PC-3 (cell line): ENCODE results near the gene DNM1. TPM values are rescaled to one million over a fixed set of nuclear protein-coding genes. Genes with fewer than 3 reads are reported as not detected.

Experiments used
- ATAC-seq: fragments of 200-7000 bp; cut with Tn5 transposase; 2 replicates; pipeline ENCODE4 v1.9.1; 2020; ENCODE audit warnings: mild to moderate bottlenecking, moderate library complexity
- BruUV-seq: library from RNA; stranded (reverse); fragments of 400-500 nt; replicated peaks from 2 replicates; lab custom pipeline; 2021; lab: Mats Ljungman, UMichigan
- CTCF ChIA-PET: fragments of 300-600 bp; sonication (Branson Sonifier 250); formaldehyde crosslinking; loops from one replicate; lab custom pipeline; 2022; ENCODE audit warnings: antibody characterized with exemption; lab: Charles Lee
- POLR2A ChIA-PET: fragments of 300-600 bp; sonication (Branson Sonifier 250); formaldehyde crosslinking; loops from one replicate; lab custom pipeline; 2022; ENCODE audit warnings: antibody characterized with exemption; ENCODE audit not compliant: unreplicated experiment; lab: Charles Lee
- DNase-seq: peaks from one replicate; pipeline ENCODE4 v3.0.0-alpha.2; 2015
- H2AFZ ChIP-seq: fragments of 300-600 bp; sonication (generic); 2 replicates; pipeline ENCODE4 v1.6.0; 2016; ENCODE audit warnings: antibody characterized with exemption, low read length
- H3F3A ChIP-seq: fragments of 300-600 bp; sonication (generic); one replicate; pipeline ENCODE4 v1.6.0; 2017; ENCODE audit warnings: antibody characterized with exemption, low read length, control low read depth, mild to moderate bottlenecking; ENCODE audit not compliant: unreplicated experiment
- H3K27ac ChIP-seq: fragments of 300-600 bp; sonication (generic); 2 replicates; pipeline ENCODE4 v1.5.1; 2016; ENCODE audit warnings: mild to moderate bottlenecking, low read length
- H3K27me3 ChIP-seq: fragments of 300-600 bp; sonication (generic); 2 replicates; pipeline ENCODE4 v1.6.1; 2016; ENCODE audit warnings: low read length, mixed read lengths
- H3K36me3 ChIP-seq: fragments of 300-600 bp; sonication (generic); 2 replicates; pipeline ENCODE4 v1.6.1; 2016; ENCODE audit warnings: low read depth, mixed run types, low read length, mixed read lengths
- H3K4me1 ChIP-seq: fragments of 300-600 bp; sonication (generic); 2 replicates; pipeline ENCODE4 v1.5.1; 2016; ENCODE audit warnings: low read length; ENCODE audit not compliant: insufficient read depth
- H3K4me2 ChIP-seq: fragments of 300-600 bp; sonication (generic); 2 replicates; pipeline ENCODE4 v1.6.0; 2016; ENCODE audit warnings: low read length
- H3K4me3 ChIP-seq: fragments of 300-600 bp; sonication (generic); 2 replicates; pipeline ENCODE4 v1.5.1; 2016; ENCODE audit warnings: mild to moderate bottlenecking, low read length, mixed read lengths
- H3K79me2 ChIP-seq: fragments of 300-600 bp; sonication (generic); 2 replicates; pipeline ENCODE4 v1.6.1; 2017; ENCODE audit warnings: low read length, mixed read lengths
- H3K9ac ChIP-seq: fragments of 300-600 bp; sonication (generic); 2 replicates; pipeline ENCODE4 v1.6.0; 2016; ENCODE audit warnings: mild to moderate bottlenecking, low read length
- H3K9me2 ChIP-seq: fragments of 300-600 bp; sonication (generic); replicated peaks from 2 replicates; pipeline ENCODE4 v1.6.1; 2016; ENCODE audit warnings: mixed run types, low read length, mixed read lengths
- H3K9me3 ChIP-seq: fragments of 300-600 bp; sonication (generic); 2 replicates; pipeline ENCODE4 v1.6.1; 2016; ENCODE audit warnings: low read length, mixed read lengths
- H4K20me1 ChIP-seq: fragments of 300-600 bp; sonication (generic); 2 replicates; pipeline ENCODE4 v1.6.1; 2016; ENCODE audit warnings: low read length, mixed read lengths
- EZH2 ChIP-seq: fragments of 300-600 bp; sonication (generic); IDR thresholded peaks from one replicate; pipeline ENCODE4 v1.6.1; 2017; ENCODE audit warnings: antibody characterized with exemption, mild to moderate bottlenecking, low read length; ENCODE audit not compliant: unreplicated experiment
- EZH2phosphoT487 ChIP-seq: fragments of 300-600 bp; sonication (generic); IDR thresholded peaks from 2 replicates; pipeline ENCODE4 v1.6.1; 2018; ENCODE audit warnings: mild to moderate bottlenecking, antibody characterized with exemption, low read length, borderline replicate concordance
- intact Hi-C: fragments of 100-400 bp; cut with micrococcal nuclease; formaldehyde crosslinking; loops from 2 replicates; pipeline ENCODE4 v1.9.0; 2023
- total RNA-seq: library from RNA; depleted of rRNA; stranded (reverse); fragments of >200 nt; gene quantifications from 2 replicates; pipeline ENCODE4 v1.2.3, GENCODE V29; 2014
- TF ChIP-seq, protein P1 (sequence below): fragments of 300-600 bp; sonication (generic); conservative IDR thresholded peaks from 2 replicates; pipeline ENCODE4 v1.5.1; 2017; ENCODE audit warnings: antibody characterized with exemption, low read depth, mild to moderate bottlenecking, low read length

The DNM1 gene
- total RNA-seq, 1 experiment from 2014 or later: 24.1 TPM

- ATAC-seq (peak; percentile 13), DNase-seq (no peak)
- Histone ChIP-seq H3K27ac (no peak overlapping the region), H3K27me3 (no peaks in the 10 kb centered on the region), H3K4me2 (peak overlapping the region; percentile 92), H3K4me3 (peak overlapping the region; percentile 89), H3F3A (no peaks in the 10 kb centered on the region), H3K79me2 (peaks cover 15% of the 10 kb centered on the region), H3K9ac (peak overlapping the region; percentile 92), H3K4me1 (peaks cover 9% of the 10 kb centered on the region; the same call in 1 of the 2 replicates), H3K36me3 (0 out of 2 replicates have a peak, but pooled peaks cover 3% of the 10 kb centered on the region), H3K9me3 (no peaks in the 10 kb centered on the region), H2AFZ (peak overlapping the region; percentile 96), H4K20me1 (no peaks in the 10 kb centered on the region), H3K9me2 (no peaks in the 10 kb centered on the region)
- BruUV-seq: TSS peak; percentile 29
- CTCF ChIA-PET: no interaction called here
- POLR2A ChIA-PET: interaction anchor here (0.5 kb wide), 1 partner anchor 31 kb away, joined by 4 read pairs; no protein-coding TSS in a partner anchor
- no peak for TF ChIP-seq EZH2phosphoT487
- TF ChIP-seq, protein P1, sequence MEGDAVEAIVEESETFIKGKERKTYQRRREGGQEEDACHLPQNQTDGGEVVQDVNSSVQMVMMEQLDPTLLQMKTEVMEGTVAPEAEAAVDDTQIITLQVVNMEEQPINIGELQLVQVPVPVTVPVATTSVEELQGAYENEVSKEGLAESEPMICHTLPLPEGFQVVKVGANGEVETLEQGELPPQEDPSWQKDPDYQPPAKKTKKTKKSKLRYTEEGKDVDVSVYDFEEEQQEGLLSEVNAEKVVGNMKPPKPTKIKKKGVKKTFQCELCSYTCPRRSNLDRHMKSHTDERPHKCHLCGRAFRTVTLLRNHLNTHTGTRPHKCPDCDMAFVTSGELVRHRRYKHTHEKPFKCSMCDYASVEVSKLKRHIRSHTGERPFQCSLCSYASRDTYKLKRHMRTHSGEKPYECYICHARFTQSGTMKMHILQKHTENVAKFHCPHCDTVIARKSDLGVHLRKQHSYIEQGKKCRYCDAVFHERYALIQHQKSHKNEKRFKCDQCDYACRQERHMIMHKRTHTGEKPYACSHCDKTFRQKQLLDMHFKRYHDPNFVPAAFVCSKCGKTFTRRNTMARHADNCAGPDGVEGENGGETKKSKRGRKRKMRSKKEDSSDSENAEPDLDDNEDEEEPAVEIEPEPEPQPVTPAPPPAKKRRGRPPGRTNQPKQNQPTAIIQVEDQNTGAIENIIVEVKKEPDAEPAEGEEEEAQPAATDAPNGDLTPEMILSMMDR: no peak
- TF ChIP-seq EZH2: no peak
- intact Hi-C loops: no loop called here
These were observed 12.4 kb upstream of the DNM1 start for GRCh38 chr9:128190516-128191405.

- peak; percentile 72 for DNase-seq
- CTCF ChIA-PET: no interaction called here
- no TSS peak for BruUV-seq
These were observed 11.7 kb upstream of the DNM1 start, which contains the start of gene CIZ1 for GRCh38 chr9:128191406-128192046. Gene CIZ1, minus strand, starts transcription at chr9:128191572. Its CDS starts 715 bp downstream, at chr9:128190857.

More at GRCh38 chr9:128191406-128192046, 11.7 kb upstream of the DNM1 start, which contains the start of gene CIZ1:
- peak within 1 kb of the TSS; percentile 37 for H3K27ac ChIP-seq
- H3K9me3 ChIP-seq: no peaks in the 10 kb centered on the region
- H2AFZ ChIP-seq: peak within 1 kb of the TSS; percentile 96
- intact Hi-C loops: no loop called here
- H3K36me3 ChIP-seq: 0 out of 2 replicates have a peak, but pooled peaks cover 3% of the 10 kb centered on the region
- H3F3A ChIP-seq: no peaks in the 10 kb centered on the region
- H3K27me3 ChIP-seq: no peaks in the 10 kb centered on the region
- H4K20me1 ChIP-seq: no peaks in the 10 kb centered on the region
- H3K79me2 ChIP-seq: peaks cover 15% of the 10 kb centered on the region
- H3K4me3 ChIP-seq: peak within 1 kb of the TSS; percentile 89
- no peaks in the 10 kb centered on the region for H3K9me2 ChIP-seq
- peak within 1 kb of the TSS; percentile 92 for H3K9ac ChIP-seq
- ATAC-seq: peak; percentile 69
- peak within 1 kb of the TSS; percentile 92 for H3K4me2 ChIP-seq
- peaks cover 9% of the 10 kb centered on the region; the same call in 1 of the 2 replicates for H3K4me1 ChIP-seq
- POLR2A ChIA-PET: no interaction called here
- TF ChIP-seq, protein P1: peak; percentile 66
- no peak for TF ChIP-seq EZH2
- TF ChIP-seq EZH2phosphoT487: no peak
